H9 (cell line): ENCODE data around the gene EVX2. TPM values are rescaled to one million over a fixed set of nuclear protein-coding genes. Genes with fewer than 3 reads are reported as not detected.
A peak's percentile ranks its signal among the peaks of the same experiment; 100 is the strongest.

Experiments
- DNase-seq: peaks from one replicate; pipeline ENCODE4 v3.0.0-alpha.2; 2017
- H2AFZ ChIP-seq: one replicate; pipeline ENCODE4 v1.6.1; 2013; ENCODE audit warnings: mild to moderate bottlenecking, low read length, control low read depth, moderate library complexity
- H2AK5ac ChIP-seq: 2 replicates; pipeline ENCODE4 v1.6.1; 2013; ENCODE audit warnings: low read length, control low read depth, mixed read lengths; ENCODE audit not compliant: insufficient read length
- H2BK120ac ChIP-seq: one replicate; pipeline ENCODE4 v1.6.1; 2013; ENCODE audit warnings: low read depth, mild to moderate bottlenecking, low read length, control low read depth, inconsistent platforms; ENCODE audit not compliant: poor library complexity, severe bottlenecking
- H2BK12ac ChIP-seq: 2 replicates; pipeline ENCODE4 v1.6.1; 2013; ENCODE audit warnings: low read length, control low read depth, mixed read lengths, low read depth; ENCODE audit not compliant: insufficient read length
- H2BK15ac ChIP-seq: 2 replicates; pipeline ENCODE4 v1.6.1; 2013; ENCODE audit warnings: low read depth, low read length, control low read depth
- H2BK20ac ChIP-seq: one replicate; pipeline ENCODE4 v1.6.1; 2013; ENCODE audit warnings: low read depth, mild to moderate bottlenecking, low read length, control low read depth, inconsistent platforms; ENCODE audit not compliant: poor library complexity, severe bottlenecking
- H2BK5ac ChIP-seq: 2 replicates; pipeline ENCODE4 v1.6.1; 2013; ENCODE audit warnings: low read length, control low read depth, mixed read lengths; ENCODE audit not compliant: insufficient read length
- H3K14ac ChIP-seq: 2 replicates; pipeline ENCODE4 v1.6.1; 2013; ENCODE audit warnings: low read length, control low read depth; ENCODE audit not compliant: insufficient read depth
- H3K18ac ChIP-seq: 2 replicates; pipeline ENCODE4 v1.6.1; 2013; ENCODE audit warnings: low read depth, mild to moderate bottlenecking, mixed read lengths, low read length, control low read depth; ENCODE audit not compliant: insufficient read length
- H3K23ac ChIP-seq: 2 replicates; pipeline ENCODE4 v1.6.1; 2013; ENCODE audit warnings: low read length, control low read depth, mixed read lengths, low read depth; ENCODE audit not compliant: insufficient read length
- H3K23me2 ChIP-seq: 2 replicates; pipeline ENCODE4 v1.6.1; 2013; ENCODE audit warnings: low read depth, mild to moderate bottlenecking, mixed read lengths, low read length, control low read depth; ENCODE audit not compliant: insufficient read length, poor library complexity, severe bottlenecking
- H3K27ac ChIP-seq: 2 replicates; pipeline ENCODE4 v1.5.1; 2013; ENCODE audit warnings: low read length, control low read depth, mixed read lengths, low read depth; ENCODE audit not compliant: insufficient read length
- H3K27me3 ChIP-seq: 2 replicates; pipeline ENCODE4 v1.6.1; 2013; ENCODE audit warnings: low read length, control low read depth, inconsistent platforms; ENCODE audit not compliant: insufficient read depth
- H3K4ac ChIP-seq: 2 replicates; pipeline ENCODE4 v1.6.1; 2013; ENCODE audit warnings: low read depth, mild to moderate bottlenecking, control low read depth, inconsistent platforms, low read length, moderate library complexity
- H3K4me1 ChIP-seq: 2 replicates; pipeline ENCODE4 v1.6.1; 2013; ENCODE audit warnings: low read length, control low read depth, inconsistent platforms; ENCODE audit not compliant: insufficient read depth
- H3K4me2 ChIP-seq: 2 replicates; pipeline ENCODE4 v1.6.1; 2013; ENCODE audit warnings: low read length, control low read depth, mixed read lengths; ENCODE audit not compliant: insufficient read length, insufficient read depth
- H3K56ac ChIP-seq: 2 replicates; pipeline ENCODE4 v1.6.1; 2013; ENCODE audit warnings: low read depth, mild to moderate bottlenecking, mixed read lengths, low read length, control low read depth; ENCODE audit not compliant: insufficient read length
- H3K79me1 ChIP-seq: 2 replicates; pipeline ENCODE4 v1.6.1; 2013; ENCODE audit warnings: low read depth, mild to moderate bottlenecking, moderate library complexity, low read length, control low read depth, inconsistent platforms; ENCODE audit not compliant: insufficient read depth, poor library complexity, severe bottlenecking
- H3K79me2 ChIP-seq: 2 replicates; pipeline ENCODE4 v1.6.1; 2013; ENCODE audit warnings: low read length, control low read depth, inconsistent platforms; ENCODE audit not compliant: insufficient read depth
- H3K9ac ChIP-seq: 2 replicates; pipeline ENCODE4 v1.6.1; 2013; ENCODE audit warnings: low read length, control low read depth, mixed read lengths; ENCODE audit not compliant: insufficient read length; ENCODE audit errors: extremely low read depth
- H3K9me3 ChIP-seq: one replicate; pipeline ENCODE4 v1.6.1; 2013; ENCODE audit warnings: low read depth, low read length, inconsistent platforms; ENCODE audit not compliant: control insufficient read depth
- H3T11ph ChIP-seq: one replicate; pipeline ENCODE4 v1.6.1; 2013; ENCODE audit warnings: mild to moderate bottlenecking, low read length, control low read depth, inconsistent platforms
- H4K20me1 ChIP-seq: one replicate; pipeline ENCODE4 v1.6.1; 2013; ENCODE audit not compliant: control insufficient read depth, insufficient read length, insufficient read depth
- H4K5ac ChIP-seq: 2 replicates; pipeline ENCODE4 v1.6.1; 2013; ENCODE audit warnings: low read depth, mild to moderate bottlenecking, mixed read lengths, low read length, control low read depth; ENCODE audit not compliant: insufficient read length
- H4K8ac ChIP-seq: replicated peaks from 2 replicates; pipeline ENCODE4 v1.6.1; 2013; ENCODE audit warnings: low read length, control low read depth, mixed read lengths, low read depth; ENCODE audit not compliant: insufficient read length
- H4K91ac ChIP-seq: 2 replicates; pipeline ENCODE4 v1.6.1; 2013; ENCODE audit warnings: low read depth, mild to moderate bottlenecking, moderate library complexity, mixed read lengths, low read length, control low read depth; ENCODE audit not compliant: insufficient read length
- H3K27ac Mint-ChIP-seq, 3 experiments: 2 replicates in 2 of 3; 3 replicates in 1 of 3; pipeline ENCODE4 v1.8.0; 2020 to 2021; ENCODE audit warnings: mixed read lengths in 3 of 3, mild to moderate bottlenecking in 1 of 3, moderate library complexity in 1 of 3
- H3K27me3 Mint-ChIP-seq: 2 replicates; pipeline ENCODE4 v1.8.0; 2021; ENCODE audit warnings: low read depth, mild to moderate bottlenecking, moderate library complexity, mixed read lengths
- H3K36me3 Mint-ChIP-seq, 3 experiments: 2 replicates in 2 of 3; 3 replicates in 1 of 3; pipeline ENCODE4 v1.8.0; 2020 to 2021; ENCODE audit warnings: low read depth in 3 of 3, mixed read lengths in 3 of 3; ENCODE audit not compliant: insufficient read depth in 1 of 3
- H3K4me1 Mint-ChIP-seq, 2 experiments: 2 replicates each; pipeline ENCODE4 v1.8.0; 2020; ENCODE audit warnings: mixed read lengths in 2 of 2
- H3K4me3 Mint-ChIP-seq, 2 experiments: 2 replicates in 1 of 2; 3 replicates in 1 of 2; pipeline ENCODE4 v1.8.0; 2020 to 2021; ENCODE audit warnings: mild to moderate bottlenecking in 2 of 2, mixed read lengths in 2 of 2, moderate library complexity in 1 of 2
- H3K9me3 Mint-ChIP-seq, 2 experiments: 2 replicates in 1 of 2; 3 replicates in 1 of 2; pipeline ENCODE4 v1.8.0; 2020; ENCODE audit warnings: mild to moderate bottlenecking in 2 of 2, mixed read lengths in 2 of 2, moderate library complexity in 1 of 2
- CTCF ChIP-seq: fragments of 200-600 bp; sonication (generic); conservative IDR thresholded peaks from 3 replicates; pipeline ENCODE4 v1.8.0; 2021; ENCODE audit warnings: antibody characterized with exemption, mild to moderate bottlenecking
- WGBS: extraction: QIAGEN DNeasy Blood & Tissue Kit; methylation state at CpG from one replicate; pipeline ENCODE4 v1.1.7; 2013; ENCODE audit warnings: missing lambda C conversion rate, low lambda C conversion rate, mixed read lengths; ENCODE audit not compliant: insufficient read length; ENCODE audit errors: extremely low coverage; 5-methylcytosine and 5-hydroxymethylcytosine counted together
- total RNA-seq: library from RNA; stranded (reverse); gene quantifications from 2 replicates; pipeline ENCODE4 v1.2.1, GENCODE V29; 2021

The EVX2 gene
- total RNA-seq, 1 experiment from 2014 or later: not detected

- Histone ChIP-seq H3K27me3 (peaks cover 88% of the 10 kb centered on the region), H3K79me2 (no peaks in the 10 kb centered on the region)
- peaks cover 96% of the 10 kb centered on the region for H3K27me3 Mint-ChIP-seq
These were observed 2.4 kb downstream of the EVX2 start for GRCh38 chr2:176081376-176081836.

More at GRCh38 chr2:176081376-176081836, 2.4 kb downstream of the EVX2 start:
- Mint-ChIP-seq H3K4me3 (peak overlapping the region; percentile 49 to 73; a peak in 2 of 5 replicates), H3K9me3 (peaks cover 5 to 6% of the 10 kb centered on the region in 2 experiments; a peak in 4 of 5 replicates), H3K36me3 (no peaks in the 10 kb centered on the region), H3K27ac (no peak overlapping the region), H3K4me1 (peaks cover 20 to 46% of the 10 kb centered on the region in 2 experiments)
- no peaks in the 10 kb centered on the region for H4K20me1 ChIP-seq
- H2BK15ac ChIP-seq: no peak overlapping the region
- no peak overlapping the region for H2BK20ac ChIP-seq
- no peak overlapping the region for H3K14ac ChIP-seq
- no peak overlapping the region for H3K4me2 ChIP-seq
- no peak overlapping the region for H4K5ac ChIP-seq
- DNase-seq: no peak
- no peak for TF ChIP-seq CTCF
- no peak overlapping the region for H3T11ph ChIP-seq
- H2BK5ac ChIP-seq: no peak overlapping the region
- H3K9me3 ChIP-seq: no peaks in the 10 kb centered on the region
- H2AFZ ChIP-seq: no peak overlapping the region
- no peak overlapping the region for H3K56ac ChIP-seq
- H4K8ac ChIP-seq: no peak overlapping the region
- WGBS: no CpG with 5 or more reads among the region's 17 CpGs
- H3K4me1 ChIP-seq: no peaks in the 10 kb centered on the region
- H2AK5ac ChIP-seq: no peak overlapping the region
- no peak overlapping the region for H3K9ac ChIP-seq
- H2BK120ac ChIP-seq: no peak overlapping the region
- H3K79me1 ChIP-seq: no peaks in the 10 kb centered on the region
- H3K23me2 ChIP-seq: peaks cover 7% of the 10 kb centered on the region
- no peak overlapping the region for H2BK12ac ChIP-seq
- no peak overlapping the region for H3K23ac ChIP-seq
- H3K27ac ChIP-seq: no peak overlapping the region
- no peak overlapping the region for H3K18ac ChIP-seq
- H4K91ac ChIP-seq: no peak overlapping the region
- H3K4ac ChIP-seq: no peak overlapping the region
